ENCODE data around the gene ERO1B.
"Not testable (repeated sequence)": the region's sequence is repeated elsewhere in the genome, so short reads cannot be mapped to it uniquely, and the experiment has no call there.

The ERO1B gene

DNA sequence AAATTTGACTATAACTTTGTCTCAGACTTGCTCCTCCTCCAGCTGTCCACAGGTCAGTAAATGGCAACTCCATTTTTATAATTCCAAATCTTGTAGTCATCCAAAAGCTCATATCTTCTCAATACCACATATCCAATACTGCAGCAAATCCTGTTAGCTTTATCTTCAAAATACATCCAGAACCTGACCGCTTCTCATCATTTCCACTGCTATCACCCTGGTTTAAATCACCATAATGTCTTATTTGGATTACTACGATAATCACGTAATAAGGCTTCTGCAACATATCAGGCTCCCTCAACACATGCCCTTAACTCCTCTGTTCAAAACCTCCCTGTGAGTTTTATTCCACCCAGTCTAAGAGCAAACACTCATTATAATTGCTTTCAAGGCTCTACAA lies 34.5 kb downstream of the ERO1B start:
- DNase-seq = no peak

DNA sequence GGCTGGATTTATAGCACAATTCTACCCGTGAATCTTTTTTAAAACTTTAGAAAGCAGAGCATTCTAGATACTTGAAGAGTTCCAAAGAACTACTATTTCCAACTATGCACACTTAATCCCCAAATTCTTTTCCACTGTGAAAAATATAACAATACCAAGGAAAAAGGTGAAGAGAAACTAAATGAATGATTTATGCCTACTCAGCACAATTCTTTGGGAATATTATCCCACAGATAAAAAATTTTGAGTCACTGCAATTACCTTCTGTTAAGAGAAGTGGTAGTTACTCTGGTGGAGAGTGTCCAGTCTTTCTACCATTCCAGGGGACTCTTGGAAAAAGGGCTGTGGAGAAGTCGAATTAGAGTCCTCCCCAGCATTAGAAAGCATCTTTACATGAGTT lies 39.2 kb downstream of the ERO1B start:
- no peak for DNase-seq

DNA sequence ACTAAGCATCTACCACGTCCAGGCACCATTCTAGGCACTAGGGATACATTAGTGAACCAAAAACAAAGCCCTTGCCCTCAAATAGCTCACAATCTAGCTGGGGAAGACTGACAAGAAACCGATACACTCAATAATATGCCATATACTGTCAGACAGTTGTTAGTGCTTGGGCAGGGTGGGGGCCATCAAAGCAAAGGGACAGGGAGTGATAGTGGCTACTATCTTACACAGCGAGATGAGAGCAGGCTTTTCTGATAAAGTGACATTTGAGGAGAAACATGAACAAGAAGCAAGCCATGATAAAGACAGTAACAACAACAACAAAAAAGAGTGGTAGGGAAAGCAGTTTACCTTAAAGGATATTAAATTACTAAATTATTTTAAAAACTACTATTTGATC lies 41.1 kb downstream of the ERO1B start:
- DNase-seq = no peak

DNA sequence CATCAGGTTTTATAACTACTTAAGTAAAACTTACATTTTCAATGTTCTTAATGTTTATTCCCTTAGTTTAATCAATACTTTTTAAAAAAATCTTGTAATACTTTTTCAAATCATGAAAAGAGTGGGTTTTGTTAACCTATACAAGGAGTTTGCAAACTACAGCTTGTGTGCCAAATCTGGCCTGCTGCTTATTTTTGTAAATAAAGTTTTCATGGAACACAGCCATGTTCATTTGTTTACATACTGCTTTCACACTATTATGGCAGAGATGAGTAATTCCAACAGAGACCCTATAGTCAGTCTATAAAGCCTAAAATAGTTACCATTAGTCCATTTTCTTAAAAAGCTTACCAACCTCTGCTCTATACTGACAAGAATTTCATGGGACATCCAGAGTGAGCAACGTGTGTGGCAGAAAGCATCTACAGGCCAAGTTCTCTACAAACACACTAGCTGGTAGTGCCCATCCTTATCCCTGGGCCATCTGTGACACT lies 42.6 kb downstream of the ERO1B start:
- no peak for DNase-seq

DNA sequence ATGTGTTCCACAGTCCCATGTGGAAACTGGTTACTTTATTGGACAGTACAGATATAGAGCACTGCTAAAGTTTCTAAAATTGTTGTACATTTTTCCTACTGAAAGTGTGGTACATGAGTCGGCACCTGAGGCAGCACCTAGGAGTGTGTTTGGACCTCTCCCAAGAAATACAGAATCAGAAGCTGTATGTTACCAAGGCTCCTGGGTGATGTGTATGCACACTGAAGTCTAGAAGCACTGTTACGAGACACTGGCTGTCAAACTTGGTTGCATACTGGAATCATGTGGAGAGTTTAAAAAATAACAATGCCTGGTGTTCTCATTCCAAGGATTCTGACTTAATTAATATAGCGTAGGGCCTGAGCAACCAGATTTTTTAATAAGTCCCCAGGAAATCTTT lies 46.6 kb downstream of the ERO1B start:
- no peak for DNase-seq

DNA sequence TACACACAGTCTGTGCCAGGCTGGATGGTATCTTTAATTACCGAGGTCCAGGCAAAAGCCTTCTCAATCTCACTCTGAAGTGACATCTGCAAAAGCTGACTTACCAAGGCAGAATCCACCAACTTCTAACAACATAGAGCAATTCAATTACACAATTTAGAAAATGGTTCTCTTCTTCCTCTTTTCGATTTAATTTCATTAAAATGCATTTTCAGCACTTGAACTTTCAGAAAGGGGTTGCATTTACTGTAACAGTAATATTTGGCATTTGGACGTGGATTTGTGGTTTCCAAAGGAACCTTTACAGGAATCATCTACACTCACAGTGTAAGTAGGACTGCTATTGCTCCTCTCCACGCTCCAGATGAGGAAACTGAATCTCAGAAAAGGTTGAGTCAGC lies 53.3 kb downstream of the ERO1B start:
- no peak for DNase-seq

DNA sequence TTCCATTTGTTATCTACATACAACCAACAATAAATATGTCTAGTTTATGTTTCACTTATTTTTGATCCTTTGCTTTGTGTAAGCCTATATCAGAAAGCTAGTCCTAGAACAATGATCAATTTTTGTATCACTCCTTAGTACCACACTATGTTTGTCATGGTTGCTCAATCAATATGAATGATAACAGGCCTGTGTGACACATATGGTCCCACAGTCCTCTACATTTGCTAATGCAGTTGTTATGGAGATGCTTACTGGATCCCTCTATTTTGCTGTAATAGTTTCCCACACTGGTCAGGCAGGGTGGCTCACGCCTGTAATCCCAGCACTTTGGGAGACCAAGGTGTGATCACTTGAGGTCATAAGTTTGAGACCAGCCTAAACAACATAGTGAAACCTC lies 59.1 kb downstream of the ERO1B start:
- no peak for DNase-seq

DNA sequence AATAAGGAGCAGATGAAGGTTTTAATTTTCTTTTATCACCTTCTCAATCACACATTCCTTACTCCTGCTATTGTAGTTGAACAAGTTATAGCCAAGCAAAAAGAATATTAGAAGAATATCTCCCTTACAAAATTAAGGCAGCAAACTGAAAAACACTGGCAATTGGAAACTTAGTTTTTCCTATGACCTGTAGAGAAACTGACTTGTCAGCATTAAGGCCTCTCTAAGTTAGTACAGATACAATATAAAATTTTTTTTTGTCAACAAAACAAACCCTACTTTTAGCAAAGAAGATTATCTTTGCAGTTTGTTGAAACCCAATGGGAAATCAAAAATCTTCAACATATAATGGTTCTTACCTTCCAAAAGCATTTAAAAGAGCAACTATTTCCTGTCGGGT lies 61.3 kb downstream of the ERO1B start:
- DNase-seq = no peak

DNA sequence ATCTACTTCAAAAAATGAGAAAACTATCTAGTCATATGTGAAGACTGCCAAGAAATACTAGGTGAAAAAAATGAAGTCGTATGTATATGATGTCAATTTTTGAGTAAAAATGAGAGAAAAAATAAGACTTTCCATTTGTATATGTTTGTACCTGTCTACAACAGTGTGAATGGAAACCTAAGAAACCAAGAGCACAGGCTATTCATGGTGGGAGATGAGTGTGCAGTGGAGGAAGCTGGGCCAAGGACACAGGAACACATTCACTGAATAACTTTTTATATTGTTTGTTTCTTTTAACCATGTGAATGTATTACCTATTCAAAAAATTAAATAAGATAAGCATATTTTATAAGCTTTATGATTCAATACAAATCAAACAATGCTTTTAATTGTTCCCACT lies 67.0 kb downstream of the ERO1B start:
- DNase-seq = no peak

DNA sequence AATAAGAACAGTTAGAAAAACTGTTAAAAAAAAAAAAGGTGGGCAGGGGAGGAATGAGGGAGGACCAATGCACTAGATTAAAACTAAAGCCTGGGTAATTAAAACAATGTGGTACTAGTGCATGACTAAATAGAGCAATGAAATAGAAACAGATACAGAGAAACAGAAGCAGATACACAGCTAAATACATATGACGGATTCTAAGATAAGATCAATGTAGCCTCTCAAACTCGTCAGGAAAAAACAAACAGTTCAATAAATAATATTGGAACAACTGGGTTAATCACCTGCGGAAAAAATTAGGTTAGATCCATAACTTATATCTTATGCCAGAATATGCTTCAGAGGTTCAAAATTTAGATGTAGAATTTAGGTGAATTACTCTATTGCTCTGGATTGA lies 68.2 kb downstream of the ERO1B start:
- no peak for DNase-seq

DNA sequence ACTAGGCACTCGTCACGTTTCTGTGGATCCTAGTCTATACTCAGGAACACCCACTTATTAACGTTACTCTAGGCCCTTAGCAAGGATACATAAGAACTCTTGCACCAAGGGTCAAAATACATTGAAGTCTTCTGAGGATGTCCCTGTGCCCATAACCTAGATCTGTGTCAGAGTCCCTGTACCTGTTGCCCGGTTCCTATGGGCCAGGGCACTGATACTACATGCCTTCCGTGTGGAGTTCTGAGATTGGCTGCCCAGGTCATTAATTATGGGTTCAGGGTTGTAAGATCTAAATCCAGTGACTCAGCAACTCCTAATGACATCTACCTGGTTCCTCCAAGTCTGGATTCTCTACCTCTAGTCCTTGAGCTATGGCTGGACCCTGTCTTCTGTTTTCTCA lies 69.9 kb downstream of the ERO1B start:
- DNase-seq = no peak

DNA sequence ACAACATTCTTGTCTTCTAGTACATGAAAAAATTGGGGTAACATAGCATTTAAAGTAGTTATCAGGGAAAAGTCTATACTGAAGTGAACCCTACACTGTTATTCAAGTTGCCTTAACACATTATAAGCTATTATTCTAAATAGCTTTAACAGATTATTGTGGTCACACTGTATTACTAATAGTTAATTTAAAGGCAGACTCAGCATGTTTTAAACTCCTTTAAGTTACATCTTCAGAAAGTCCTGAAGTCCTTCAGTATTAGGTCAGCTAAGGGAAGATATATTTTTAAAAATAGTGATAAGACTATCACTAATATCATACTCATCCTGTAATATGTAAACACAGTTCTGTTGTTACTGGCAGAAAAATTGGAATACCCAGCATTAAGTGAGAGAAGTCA lies 72.0 kb downstream of the ERO1B start:
- no peak for DNase-seq

DNA sequence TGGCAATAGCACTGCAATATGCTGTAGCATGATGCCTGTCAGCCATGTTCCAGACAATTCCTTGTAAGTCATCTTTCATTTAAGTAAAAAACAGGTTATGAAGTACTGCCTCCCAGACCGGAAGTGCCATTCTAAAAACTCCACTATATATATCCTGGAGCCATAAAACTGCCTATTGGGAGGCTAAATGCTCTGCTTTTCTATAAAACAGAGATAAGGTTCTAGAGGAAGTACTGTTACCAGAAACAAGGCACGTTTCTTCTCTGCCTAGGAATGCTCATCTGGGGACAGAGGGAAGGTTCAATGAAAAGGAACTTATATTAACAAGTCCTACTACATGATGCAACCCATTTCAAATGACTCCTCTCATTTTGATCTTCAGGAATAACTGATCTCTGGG lies 72.6 kb downstream of the ERO1B start:
- DNase-seq = no peak

DNA sequence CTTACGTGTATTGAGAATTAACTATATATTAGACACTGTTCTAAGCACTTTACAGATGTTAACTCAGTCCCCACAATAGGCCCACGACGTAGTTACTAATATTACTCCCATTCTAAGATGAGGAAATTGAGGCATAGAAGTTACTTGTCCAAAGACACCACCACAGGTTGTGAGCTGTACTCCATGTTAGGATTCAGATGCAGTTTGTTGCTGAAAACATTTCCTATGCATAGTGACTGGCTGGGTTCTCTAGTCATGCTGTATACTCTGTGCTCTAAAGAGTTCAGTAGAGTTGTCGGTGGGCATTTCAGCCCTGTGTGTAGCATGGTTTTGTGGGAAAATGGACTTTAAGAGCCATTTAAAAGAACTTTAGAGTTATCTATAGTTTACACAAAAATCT lies 74.2 kb downstream of the ERO1B start:
- no peak for DNase-seq

DNA sequence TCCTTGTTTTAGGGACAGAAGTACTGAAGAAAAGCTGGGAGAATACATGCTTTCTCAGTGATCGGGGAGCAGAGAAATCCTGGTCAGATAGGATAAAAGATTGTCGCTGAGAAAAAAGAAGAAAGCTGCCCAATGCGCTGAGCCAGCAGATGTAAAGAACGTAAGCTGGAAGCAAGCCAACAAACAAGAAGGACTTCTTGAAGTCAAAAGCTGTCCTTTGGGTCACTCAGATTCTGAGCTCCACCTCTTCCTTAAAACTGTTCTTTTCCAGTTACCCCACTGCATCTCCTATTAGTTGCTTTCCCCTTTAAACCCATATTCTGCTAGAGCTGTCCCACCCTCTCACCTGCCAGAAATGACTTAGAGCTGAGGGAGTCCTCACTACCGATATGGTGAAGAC lies 74.6 kb downstream of the ERO1B start:
- DNase-seq = no peak

DNA sequence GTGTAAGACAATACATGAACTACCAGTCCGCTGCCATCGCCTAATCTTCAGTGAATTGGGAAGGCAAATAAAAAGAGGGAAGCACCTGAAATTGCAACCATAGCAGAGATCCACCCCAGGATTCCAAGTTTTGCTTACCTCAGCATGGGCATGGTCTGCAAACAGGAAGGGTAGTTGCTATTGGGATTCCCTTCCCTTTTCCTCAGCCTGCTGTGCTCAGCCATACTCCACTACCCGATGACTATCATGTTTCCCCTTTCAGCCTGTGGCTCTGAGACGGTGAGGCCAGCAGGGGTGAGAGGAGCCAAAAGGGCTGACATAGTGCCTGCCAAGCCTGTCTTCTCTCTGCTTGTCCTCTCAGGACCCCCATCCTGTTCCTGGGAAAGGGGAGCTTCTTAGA lies 75.2 kb downstream of the ERO1B start:
- peak; percentile 6 for DNase-seq

DNA sequence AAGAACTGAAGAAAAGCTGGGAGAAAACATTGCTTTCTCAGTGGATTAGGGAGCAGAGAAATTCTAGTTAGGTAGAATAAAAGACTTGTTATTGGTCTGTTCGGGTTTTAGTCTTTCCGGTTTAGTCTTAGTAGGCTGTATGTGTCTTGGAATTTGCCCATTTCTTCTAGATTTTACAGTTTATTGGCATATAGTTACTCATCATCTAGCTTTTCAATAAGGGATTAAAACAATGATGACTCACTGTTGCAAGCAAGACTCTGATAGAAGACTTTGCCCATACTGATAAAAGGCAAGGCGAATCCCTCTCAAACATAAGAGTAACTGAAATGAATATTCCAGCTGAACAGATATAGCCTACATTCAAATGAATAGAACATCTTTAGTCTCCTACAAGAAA lies 77.1 kb downstream of the ERO1B start:
- no peak for DNase-seq

DNA sequence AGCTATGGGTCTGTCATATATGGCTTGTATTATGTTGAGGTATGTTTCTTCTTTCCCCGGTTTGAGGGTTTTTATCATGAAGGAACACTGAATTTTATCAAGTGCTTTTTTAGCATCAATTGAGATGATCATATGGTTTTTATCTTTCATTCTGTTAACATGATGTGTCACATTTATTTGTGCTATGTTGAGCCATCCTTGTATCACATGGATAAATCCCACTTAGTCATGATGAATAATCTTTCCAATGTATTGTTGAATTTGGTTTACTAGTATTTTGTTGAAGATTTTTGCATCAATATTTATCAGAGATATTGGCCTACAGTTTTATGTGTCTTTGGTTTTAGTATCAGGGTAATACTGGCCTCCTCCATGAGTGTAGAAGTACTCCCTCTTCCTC lies 77.7 kb downstream of the ERO1B start:
- no peak for DNase-seq

DNA sequence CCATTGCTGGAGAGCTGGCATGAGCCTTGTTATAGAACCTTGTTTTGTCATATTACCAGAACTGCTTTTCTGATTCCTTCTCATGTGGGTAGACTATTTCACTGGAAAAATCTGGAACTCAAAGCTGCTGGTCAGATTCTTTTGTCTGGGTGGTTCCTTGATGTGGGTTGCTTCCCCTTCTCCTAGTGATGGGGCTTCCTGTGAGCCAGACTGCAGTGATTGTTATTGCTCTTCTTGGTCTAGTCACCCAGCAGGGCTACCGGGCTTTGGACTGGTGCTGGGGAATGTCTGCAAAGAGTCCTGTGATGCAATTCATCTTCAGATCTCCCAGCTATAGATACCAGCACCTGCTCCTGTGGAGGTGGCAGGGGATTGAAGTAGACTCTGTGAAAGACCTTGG lies 80.0 kb downstream of the ERO1B start:
- no peak for DNase-seq

DNA sequence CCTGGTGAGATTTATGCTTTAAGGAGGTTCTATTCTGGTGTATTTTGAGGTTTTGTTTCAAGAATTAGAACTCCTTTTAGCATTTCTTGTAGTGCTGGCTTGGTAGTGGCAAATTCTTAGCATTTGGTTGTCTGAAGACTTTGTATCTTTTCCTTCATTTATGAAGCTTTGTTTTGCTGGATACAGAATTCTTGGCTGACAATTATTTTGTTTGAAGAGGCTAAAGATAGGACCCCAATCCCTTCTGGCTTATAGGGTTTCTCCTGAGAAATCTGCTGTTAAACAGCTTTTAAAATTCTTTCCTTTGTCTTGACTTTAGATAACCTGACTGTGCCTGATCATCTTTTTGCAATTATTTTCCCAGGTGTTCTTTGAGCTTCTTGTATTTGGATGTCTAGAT lies 80.8 kb downstream of the ERO1B start:
- DNase-seq = no peak

DNA sequence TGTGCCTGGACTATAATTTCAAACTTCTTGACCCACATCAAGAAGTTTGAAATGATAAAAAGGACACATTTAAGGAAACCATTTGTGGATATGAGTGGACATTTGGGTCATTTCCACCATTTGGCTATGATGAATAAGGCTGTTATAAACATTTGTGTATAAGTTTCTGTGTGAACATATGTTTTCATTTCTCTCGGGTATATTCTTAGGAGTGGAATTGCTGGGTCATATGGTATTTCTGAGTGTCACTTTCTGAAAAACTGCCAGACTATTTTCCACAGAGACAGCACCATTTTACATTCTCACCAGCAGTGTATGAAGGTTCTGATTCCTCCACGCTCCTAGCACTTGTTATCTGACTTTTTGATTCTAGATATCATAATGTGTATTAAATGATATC lies 88.6 kb downstream of the ERO1B start:
- DNase-seq = no peak

DNA sequence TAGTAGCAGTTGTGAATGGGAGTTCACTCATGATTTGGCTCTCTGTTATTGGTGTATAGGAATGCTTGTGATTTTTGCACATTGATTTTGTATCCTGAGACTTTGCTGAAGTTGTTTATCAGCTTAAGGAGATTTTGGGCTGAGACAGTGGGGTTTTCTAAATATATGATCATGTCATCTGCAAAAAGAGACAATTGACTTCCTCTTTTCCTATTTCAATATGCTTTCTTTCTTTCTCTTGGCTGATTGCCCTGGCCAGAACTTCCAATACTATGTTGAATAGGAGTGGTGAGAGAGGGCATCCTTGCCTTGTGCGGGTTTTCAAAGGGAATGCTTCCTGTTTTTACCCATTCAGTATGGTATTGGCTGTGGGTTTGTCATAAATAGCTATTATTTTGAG lies 93.7 kb downstream of the ERO1B start:
- DNase-seq = not testable (repeated sequence)

DNA sequence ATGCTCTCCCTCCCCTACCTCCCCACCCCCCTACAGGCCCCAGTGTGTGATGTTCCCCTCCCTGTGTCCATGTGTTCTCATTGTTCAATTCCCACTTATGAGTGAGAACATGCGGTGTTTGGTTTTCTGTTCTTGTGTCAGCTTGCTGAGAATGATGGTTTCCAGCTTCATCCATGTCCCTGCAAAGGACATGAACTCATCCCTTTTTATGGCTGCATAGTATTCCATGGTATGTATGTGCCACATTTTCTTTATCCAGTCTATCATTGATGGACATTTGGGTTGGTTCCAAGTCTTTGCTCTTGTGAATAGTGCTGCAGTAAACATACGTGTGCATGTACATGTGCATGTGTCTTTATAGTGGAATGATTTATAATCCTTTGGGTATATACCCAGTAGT lies 95.3 kb downstream of the ERO1B start:
- DNase-seq = not testable (repeated sequence)

DNA sequence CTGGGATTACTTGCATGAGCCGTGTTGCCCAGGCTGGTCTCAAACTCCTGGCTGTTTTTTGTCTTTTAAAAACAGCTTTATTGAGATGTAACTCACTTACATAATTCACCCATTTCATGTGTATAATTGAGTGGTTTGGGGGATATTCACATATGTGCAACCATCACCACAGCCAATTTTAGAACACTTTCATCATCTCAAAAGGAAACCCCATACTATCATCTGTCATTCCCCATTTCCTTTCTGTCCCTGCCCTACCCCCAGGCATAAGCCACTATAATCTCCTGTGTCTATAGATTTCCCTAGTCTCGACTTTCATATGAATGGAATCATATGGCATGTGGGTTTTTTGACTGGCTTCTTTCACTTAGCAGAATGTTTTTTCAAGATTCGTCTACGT lies 96.1 kb downstream of the ERO1B start:
- no peak for DNase-seq

DNA sequence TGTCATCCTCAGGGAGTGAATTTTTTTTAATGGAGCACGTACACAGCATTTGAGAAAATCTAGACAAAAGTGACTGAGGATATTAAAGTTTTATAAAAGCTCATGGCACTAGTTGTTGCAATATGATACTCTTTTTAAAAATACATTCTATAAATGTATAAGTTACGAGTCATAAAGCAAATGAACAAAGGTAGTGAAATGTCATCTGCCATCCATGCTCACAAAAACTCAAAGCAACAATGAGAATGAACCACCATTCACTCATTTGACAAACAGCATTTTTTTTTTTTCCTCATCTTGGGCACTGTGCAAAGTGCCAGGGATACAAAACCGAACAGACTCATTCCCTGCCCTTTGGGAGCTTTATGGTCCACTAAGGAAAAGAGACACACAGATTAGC lies 100.7 kb downstream of the ERO1B start:
- DNase-seq = no peak

DNA sequence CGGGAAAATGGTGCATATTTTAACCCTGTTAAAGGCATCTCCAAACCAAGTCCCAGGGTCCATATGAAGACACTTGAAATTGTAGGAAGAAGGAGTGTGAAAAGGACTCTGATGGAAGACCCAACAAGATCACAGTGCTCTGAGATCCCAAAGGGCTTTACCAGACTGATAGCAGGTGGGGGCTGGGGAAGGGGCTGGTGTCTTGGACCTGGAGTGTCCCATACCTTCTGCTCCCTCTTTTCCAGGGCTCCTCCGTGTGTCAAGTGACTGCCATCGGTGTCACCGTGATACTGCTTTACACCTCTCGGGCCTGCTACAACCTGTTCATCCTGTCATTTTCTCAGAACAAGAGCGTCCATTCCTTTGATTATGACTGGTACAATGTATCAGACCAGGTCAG lies 102.1 kb downstream of the ERO1B start:
- no peak for DNase-seq
